C1 segment of cervical spinal cord (tissue), 14 donors: ENCODE data around the gene RBM19.
"Not testable (repeated sequence)": the region's sequence is repeated elsewhere in the genome, so short reads cannot be mapped to it uniquely, and the experiment has no call there.

Experiments used
- DNase-seq, 14 donors: peaks; one replicate each; lab custom pipeline; 2025; lab: John Stamatoyannopoulos, UW

RBM19 gene, protein sequence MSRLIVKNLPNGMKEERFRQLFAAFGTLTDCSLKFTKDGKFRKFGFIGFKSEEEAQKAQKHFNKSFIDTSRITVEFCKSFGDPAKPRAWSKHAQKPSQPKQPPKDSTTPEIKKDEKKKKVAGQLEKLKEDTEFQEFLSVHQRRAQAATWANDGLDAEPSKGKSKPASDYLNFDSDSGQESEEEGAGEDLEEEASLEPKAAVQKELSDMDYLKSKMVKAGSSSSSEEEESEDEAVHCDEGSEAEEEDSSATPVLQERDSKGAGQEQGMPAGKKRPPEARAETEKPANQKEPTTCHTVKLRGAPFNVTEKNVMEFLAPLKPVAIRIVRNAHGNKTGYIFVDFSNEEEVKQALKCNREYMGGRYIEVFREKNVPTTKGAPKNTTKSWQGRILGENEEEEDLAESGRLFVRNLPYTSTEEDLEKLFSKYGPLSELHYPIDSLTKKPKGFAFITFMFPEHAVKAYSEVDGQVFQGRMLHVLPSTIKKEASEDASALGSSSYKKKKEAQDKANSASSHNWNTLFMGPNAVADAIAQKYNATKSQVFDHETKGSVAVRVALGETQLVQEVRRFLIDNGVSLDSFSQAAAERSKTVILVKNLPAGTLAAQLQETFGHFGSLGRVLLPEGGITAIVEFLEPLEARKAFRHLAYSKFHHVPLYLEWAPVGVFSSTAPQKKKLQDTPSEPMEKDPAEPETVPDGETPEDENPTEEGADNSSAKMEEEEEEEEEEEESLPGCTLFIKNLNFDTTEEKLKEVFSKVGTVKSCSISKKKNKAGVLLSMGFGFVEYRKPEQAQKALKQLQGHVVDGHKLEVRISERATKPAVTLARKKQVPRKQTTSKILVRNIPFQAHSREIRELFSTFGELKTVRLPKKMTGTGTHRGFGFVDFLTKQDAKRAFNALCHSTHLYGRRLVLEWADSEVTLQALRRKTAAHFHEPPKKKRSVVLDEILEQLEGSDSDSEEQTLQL

DNA sequence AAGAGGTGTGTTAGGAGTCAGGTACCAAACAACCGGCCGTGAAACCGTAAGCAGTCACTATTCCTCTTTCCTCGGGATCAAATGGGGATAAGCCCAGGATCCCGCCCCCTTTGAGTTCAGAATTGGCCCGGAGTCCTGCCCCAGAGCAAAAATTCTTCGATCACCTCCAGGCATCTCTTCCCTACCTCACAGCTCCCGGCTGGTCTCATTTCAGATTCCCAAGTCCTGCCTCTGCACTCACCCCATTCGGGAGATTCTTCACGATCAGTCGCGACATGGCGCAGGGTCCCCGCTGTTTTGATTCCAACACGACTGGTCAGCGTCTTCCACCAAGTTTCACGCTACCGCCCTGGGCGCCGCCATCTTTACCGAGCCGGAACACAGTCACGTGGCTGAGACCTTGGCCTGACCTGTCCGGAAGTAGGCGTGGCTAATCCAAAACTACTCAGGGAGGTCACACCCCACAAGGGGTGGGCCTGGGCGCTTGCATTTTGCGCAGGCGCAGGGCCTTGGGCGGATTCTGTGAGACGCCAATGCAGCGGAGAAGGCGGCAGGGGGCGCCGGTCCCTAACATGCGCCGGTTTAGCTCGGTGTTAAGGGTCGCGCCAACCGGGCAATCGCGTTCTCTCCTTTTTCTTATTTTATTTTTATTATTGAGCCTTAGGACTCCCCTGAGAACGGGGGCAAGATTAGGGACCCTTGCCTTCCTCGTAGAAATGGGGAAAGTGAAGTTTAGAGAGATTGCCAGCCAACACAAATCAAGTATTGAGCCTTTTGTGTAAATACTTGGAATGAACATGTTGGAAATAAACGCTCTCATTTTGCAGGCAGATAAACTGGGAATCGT, at the start of gene RBM19:
Gene RBM19, minus strand, starts transcription at position 375 of the 847 bp plus-strand sequence. Its CDS starts 98 bp downstream, at position 277.
- peak; percentile 79 to 99 (median 97) for DNase-seq

DNA sequence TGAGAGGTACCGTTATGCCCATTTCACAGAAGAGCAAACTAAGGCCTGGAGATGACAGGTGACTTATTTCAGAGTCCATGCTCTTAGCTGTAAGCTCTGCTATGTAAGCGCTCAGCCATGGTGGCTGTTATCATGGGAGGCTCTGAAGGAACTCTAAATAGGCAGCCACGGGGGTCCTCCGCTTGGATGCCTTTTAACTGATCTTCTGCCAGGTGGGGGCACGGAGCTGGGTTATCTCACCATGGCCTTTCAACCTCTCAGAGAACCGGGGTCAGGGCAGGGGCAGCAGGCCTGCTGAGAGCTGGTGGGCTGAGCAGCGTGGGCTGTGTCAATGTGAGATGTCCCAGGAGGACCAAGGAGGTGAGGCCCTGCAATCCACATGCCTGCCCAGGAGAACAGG, 49.7 kb upstream of the RBM19 start:
- DNase-seq: no peak

DNA sequence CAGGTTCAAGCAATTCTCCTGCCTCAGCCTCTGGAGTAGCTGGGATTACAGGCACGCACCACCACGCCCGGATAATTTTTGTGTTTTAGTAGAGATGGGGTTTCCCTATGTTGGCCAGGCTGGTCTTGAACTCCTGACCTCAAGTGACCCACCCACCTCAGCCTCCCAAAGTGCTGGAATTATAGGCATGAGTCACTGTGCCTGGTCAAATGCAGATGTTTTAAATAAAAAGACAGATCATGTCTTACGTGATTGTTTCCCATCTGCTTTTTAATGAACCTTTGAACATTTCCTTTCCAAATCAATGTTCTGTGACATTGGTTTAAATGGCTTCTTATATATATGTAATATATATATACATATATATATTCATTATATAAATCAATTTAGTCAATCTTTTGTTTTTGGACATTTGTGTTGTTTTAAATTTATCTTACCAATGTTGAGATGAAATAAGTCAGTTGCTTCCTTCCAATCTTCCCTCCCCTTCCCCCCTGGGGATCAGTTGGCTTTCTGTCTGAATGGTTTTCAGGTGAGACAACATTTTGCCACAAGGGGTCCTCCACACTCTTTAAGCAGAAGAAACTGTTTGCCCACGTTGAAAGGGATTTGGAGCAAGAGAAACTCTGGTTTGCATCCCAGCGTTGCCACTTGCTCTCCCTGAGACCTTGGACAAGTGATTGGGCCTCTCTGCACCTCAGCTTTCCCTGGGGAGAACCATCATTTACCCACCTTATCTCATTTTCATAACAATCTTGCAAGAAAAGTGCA, 47.6 kb upstream of the RBM19 start:
- DNase-seq: no peak

DNA sequence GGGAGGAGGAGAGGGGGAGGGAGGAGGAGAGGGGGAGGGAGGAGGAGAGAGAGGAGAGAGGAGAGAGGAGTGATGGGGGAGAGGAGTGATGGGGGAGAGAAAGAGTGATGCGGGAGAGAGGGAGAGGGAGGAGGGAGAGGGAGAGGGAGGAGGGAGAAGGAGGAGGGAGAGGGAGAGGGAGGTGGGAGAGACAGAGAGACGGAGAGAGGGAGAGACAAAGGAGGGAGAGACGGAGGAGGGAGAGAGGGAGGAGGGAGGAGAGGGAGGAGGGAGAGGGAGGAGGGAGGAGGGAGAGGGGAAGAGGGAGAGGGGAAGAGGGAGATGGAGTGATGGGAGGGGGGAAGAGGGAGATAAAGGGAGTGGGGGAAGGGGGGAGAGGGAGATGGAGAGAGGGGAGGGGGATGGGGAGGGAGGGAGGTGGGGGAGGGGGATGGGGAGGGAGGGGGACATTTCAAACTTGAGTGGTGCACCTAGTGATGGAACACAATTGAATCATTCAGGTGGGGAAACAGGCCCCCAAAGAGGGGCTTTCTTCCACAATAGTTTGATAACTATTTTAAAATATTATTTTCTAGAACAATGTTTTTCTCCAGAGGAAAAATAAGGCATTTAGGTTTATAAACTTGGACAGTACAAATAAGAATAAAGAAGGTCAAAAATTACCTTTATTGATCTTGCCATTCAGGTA, 46.8 kb upstream of the RBM19 start:
- no peak for DNase-seq

DNA sequence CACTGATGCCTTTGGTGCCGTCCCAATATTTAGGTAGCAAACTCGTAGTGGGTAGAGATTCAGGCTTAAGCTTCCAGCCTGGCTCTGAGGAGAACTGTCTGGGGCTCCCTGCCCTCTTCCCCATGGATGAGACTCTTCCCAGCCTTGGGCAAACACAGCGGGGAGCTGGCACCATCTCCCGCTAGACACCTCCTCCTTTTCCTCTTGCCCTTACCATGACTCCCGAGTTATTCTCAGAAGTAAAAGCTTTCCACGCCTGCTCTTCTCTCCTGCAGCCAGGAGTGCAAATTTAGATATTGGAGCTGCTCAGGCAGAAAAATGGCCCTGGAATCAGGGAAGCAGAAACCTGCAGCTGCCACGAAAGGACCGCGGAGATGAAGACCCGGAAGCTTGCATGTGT, 45.6 kb upstream of the RBM19 start:
- DNase-seq: no peak

DNA sequence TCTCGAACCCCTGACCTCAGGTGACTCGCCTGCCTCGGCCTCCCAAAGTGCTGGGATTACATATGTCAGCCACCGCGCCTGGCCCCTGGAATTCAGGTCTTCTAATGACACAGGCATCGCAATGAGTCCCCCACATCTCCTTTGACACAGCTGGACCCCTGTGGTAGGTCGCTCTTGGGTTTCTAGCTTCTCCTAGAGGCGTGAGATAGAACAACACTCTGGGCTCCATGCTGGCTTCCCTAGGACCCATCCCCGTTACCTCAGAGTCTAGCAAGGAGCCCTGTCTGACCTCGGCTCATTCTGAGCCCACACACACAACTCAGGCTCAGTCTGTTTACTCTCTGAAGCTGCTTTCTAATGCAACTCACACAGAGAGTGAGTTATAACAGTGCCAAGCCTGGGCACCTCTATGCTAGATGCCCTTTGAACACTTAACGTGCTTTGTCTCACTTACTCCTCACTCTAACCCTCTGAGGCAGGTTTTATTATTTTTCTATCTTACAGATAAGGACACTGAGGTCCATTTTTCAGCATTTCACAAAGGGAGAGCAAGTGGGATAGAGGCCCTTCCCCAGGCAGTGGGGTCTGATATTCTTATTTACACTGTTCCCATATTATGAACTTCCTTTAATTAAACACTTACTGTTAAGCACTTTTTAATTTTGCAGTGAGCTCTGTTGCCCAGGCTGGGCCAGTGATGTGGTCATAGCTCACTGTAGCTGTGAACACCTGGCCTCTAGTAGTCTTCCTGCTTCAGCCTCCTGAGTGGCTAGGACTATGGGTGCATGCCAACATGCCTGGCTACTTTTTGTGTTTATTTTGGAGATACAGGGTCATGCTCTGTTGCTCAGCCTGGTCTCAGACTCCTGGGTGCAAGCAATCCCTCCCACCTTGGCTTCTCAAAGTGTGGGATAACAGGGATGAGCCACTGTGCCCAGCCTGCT, 40.6 kb upstream of the RBM19 start:
- DNase-seq: no peak

DNA sequence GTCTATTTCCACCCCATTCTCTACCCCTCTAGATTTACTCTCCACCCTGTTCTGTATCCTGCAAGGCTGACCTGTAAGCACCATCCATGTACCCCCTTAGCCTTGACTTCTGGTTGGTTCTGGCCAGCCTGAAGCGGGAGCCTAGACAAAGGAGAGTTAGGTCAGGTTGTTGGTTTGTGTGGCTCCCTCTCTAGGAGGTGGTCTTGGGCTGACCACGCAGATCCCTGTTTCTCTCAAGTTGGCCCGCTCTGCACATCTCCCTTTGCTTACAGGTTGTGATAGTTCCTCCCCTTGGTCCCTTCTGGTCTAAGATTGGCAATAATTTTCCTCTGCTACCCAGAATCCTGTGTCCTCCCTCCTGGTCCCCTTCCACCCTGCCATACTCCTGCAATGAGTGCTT, 38.3 kb upstream of the RBM19 start:
- no peak for DNase-seq

DNA sequence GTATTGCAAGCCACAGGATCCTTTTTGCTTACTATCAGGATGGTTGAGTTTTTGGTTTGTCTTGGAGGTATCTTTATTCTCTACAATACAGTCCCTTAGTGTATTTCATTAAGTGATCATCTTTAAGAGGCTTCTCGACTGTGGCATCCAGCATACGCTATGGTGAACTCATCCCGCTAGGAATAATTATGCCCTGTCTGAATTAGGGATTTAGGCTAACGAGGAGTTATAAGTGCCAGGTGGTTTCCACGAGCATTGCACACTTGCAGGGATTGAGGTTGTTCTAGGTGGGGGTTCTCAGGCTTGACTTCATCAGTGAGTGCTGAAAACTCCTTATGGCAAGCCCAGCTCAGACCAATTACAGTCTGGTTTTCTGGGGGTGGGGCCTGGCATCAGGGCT, 37.2 kb upstream of the RBM19 start:
- no peak for DNase-seq

DNA sequence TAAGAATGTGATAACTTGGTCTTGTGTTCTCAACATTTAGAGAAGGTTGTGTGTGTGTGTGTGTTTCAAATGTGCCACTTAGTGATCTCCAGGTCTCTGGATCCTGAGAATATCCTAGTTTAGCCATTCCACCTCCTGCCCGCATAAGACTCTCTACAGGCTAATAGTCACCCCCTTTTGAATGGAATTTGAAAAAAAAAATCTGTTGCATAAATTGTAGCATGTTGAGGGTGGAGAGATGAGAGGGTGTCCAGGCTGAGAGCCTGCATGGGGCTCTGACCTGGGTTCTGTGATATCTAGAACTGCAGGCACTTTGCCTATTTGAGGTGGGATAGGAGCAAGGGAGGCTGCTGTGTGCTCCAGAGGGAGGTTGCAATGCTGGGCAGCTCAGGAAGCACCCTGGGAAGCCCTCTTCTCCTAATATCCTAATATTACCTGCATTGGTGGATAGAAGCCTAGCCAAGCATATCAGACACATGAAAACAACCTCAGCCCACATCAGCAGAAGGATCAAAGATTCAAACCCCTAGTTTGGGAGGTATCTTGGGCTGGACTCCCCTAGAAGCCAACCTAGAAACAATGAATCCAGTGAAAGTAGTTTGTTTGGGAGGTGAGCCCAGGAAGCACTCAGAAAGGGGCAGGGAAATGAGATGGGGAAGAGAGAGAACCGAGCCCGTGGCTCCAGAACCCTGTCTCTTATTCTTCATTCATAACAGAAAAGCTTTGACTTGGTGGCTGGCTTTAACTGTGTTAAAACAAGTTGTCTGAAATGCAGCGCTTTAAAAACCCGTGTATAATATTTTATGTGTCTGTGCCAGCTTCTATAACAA, 35.6 kb upstream of the RBM19 start:
- no peak for DNase-seq

DNA sequence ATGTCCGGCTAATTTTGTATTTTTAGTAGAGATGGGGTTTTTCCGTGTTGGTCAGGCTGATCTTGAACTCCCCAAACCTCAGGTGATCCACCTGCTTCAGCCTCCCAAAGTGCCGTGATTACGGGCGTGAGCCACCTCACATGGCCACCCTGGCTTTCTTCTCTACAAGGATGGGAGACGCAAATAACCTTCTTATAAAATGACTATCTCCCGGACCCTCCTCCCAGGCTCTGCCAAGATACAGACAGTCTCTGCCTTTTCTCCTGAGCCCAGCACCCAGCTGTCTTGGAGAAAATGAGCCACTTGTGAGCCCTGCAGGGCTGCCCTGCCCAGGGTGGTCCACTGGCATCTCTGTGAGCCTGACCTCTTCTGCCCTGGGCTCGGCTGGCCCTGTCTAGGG, 34.7 kb upstream of the RBM19 start:
- DNase-seq: no peak

DNA sequence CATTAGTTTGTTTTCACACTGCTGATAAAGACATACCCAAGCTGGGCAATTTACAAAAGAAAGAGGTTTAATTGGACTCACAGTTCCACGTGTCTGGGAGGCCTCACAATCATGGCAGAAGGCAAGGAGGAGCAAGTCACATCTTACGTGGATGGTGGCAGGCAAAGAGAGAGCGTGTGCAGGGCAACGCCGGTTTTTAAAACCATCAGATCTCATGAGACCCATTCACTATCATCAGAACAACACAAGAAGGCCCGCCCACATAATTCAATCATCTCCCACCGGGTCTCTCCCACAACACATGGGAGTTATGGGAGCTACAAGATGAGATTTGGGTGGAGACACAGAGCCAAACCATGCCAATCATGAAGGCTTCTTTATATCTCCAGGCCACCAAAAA, 34.1 kb upstream of the RBM19 start:
- not testable (repeated sequence) for DNase-seq

DNA sequence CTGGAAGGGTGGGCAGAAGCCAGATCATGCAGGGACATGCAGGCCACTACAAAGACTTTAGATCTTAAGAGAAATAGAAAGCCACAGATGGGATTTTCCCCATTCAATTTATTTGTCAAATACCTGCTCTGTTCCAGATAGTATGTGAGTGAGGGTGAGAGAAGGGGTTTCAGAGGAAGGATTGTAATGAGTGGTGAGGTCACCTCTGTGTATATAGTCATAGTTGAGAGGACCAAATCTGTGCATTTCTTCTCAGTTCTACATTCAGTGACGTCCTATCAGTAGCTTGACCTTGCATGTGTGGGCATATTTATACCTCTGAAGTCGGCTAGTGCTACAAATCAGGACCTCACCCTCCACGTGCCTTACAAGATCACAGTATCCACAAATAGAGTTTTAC, 31.2 kb upstream of the RBM19 start:
- DNase-seq: no peak

DNA sequence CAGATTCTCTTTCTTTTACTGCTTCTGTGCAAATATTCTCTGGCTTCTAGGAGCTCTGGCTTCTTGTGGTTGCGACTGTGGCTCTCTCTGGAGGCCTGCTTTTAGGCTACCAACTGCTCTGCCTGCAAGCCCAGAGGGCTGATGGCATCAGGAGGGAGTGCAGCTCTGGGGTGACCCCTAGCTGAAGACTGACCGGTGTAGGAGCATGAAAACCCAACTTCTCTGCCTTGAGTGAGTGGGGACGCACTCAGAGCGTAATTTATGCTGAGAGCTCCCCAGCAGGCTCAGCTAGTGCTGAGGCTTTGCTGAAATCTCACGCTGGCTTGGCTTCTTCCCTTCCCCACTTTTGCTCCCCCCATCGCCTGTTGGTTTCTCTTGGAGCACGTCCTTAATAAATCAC, 29.9 kb upstream of the RBM19 start:
- DNase-seq: no peak

DNA sequence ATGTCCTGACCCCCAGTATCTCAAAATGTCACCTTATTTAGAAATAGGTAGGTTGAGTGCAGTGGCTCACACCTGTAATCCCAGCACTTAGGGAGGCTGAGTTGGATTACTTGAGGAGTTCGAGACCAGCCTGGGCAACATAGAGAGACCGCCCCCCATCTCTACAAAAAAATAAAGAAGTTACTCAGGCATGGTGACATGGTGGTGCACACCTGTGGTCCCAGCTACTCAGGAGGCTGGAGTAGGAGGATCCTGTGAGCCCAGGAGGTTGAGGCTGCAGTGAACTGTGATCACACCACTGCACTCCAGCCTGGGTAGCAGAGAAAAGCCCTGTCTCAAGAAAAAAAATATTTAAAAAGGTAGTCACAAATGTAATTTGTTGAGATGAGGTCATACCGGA, 27.9 kb upstream of the RBM19 start:
- no peak for DNase-seq

DNA sequence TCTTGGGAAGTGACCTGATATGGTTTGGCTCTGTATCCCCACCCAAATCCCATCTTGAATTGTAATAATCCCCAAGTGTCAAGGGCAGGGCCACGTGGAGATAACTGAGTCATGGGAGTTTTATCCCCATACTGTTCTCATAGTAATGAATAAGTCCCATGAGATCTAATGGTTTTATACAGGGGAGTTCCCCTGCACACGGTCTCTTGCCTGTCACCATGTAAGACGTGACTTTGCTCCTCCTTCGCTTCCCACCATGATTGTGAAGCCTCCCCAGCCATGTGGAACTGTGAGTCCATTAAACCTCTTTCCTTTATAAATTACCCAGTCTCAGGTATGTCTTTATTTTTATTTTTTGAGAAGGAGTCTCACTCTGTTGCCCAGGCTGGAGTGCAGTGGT, 26.6 kb upstream of the RBM19 start:
- DNase-seq: not testable (repeated sequence)

DNA sequence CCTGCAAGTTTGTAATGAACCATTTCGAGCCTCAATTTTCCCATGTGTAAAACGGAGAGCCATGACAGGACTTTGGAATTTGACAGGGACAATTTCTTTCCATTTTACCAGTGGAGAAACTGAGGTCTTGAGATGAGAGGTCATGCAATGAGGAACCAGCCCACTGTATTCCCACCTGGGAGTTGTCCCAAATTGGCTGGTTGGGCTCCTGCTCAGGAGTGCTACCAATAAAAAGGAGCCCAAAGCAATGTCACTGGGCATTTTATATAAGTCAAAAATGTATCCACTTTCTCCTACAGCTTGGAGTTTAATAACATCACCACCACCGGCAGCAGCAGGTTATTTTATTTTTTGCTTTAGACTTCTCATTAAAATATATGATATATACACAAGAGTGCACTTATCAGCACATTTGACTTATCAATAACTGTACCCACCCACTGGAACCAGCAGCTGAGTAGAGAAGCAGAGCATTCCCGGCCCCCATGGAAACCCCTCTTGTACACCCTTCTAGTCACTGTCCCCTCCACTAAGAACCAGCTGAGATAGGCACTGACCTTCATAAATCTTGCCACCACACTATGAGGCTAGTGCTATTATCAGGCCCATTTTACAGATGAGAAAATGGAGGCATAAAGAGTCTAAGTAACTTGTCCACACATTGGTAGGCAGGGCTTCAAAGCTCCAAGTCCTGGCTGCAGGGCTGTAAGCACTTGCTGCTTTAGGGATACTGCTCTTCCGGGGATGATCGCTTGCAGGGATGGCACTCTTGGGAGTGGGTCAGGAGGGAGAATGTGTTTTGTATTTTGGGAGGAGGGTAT, 25.3 kb upstream of the RBM19 start:
- no peak for DNase-seq
